Activated effector memory CD4-positive, alpha-beta T cell treated with Interleukin-2 at 50 U/mL for 16 hours (primary cell): Measurements from ENCODE around the gene ARHGAP6.

Source experiments
- DNase-seq: peaks from one replicate; pipeline ENCODE4 v3.0.0-alpha.2; 2020

The ARHGAP6 gene

GRCh38 chrX:11342673-11343072 lies 323.0 kb downstream of the ARHGAP6 start:
- no peak for DNase-seq

DNA sequence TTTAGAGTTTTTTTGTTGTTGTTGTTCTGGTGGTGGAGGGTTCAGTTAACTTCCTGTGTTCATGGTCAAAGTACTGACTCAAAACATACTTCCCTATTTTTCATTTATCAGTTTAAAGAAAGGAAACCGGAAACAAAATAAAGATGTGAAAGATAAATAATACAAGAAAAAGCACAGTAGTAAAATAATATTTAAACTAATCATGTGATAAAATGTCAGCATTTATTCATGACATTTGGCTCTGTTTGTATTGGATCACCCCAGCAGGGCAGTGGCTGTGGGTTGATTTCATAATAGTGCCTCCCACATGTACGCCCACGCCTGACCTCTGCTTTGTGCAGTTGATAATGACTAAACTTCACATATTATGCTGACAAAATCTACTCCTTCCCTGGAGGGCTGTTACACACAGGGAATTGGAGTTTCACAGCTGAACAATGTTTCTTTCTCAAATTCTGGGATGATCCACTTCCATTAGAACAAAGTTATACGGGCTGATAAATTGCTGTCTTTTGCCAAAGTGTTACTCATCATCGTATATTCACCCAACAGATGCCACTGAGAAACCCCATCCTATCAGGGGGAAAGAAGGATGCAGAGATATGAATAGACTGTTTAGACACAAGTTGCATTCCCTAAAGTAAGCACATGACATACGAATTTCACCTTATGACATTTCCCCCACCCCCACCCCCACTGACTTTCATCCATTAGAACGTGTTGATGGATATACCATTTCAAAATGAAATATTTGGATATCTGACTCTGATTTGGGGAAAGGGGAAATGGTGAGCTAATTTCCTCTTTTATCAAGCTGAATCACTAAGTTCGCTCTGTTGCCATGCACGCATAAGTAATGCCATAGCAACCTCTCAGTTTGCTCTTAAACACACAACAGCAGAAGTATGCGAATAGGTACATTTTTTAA lies 324.2 kb downstream of the ARHGAP6 start:
- DNase-seq: no peak

DNA sequence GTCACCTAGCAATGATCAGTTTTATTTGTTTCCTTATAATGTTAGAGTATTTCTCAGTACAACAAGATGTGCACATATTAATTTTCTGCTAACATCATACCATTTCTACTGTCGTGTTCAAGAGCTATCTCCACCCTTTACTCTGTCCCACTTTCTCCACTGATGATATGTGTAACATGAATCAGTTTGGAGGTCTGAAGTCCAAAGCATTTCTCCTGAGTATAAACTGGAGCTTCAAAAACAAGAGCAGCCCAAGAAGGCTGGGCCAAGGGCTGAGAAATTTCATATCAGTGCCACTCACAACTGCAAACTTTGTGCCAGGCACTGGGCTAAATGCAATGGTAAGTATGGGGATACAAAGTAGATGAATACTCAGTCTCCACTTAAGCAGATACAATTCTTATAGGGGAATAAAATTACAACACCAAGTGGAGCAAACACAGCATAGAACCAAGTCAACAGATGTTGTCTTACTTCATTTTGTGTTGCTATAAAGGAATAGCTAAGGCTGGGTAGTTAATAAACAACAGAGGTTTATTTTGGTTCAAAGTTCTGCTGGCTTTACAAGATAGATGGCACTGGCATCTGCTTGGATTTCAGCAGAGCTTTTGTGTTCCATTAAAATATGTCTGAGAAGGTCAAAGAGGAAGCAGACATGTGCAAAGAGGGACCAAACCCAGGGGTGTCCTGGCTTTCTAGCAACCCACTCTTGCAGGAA lies 328.3 kb downstream of the ARHGAP6 start:
- no peak for DNase-seq

DNA sequence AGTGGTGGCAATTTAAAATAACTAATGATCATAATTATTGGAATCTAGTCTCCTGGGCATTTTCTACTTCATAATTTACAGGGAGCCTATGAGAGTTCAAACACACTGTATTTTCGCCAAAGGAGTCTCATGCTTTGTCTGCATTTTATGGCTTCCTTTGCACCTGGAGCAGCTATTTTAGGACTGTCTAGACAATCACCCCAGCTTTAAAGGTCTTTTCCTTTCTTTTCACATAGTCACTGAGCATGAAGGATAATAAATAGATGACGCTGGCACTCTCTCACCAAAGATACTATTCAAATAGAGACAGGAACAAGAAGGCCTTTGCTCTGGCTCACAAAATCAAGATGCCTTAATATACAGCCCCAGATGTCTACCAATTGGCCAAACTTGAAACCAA lies 329.5 kb downstream of the ARHGAP6 start:
- DNase-seq: no peak

GRCh38 chrX:11334165-11334564 lies 331.6 kb downstream of the ARHGAP6 start:
- no peak for DNase-seq

GRCh38 chrX:11331788-11332187 lies 333.9 kb downstream of the ARHGAP6 start:
- no peak for DNase-seq

DNA sequence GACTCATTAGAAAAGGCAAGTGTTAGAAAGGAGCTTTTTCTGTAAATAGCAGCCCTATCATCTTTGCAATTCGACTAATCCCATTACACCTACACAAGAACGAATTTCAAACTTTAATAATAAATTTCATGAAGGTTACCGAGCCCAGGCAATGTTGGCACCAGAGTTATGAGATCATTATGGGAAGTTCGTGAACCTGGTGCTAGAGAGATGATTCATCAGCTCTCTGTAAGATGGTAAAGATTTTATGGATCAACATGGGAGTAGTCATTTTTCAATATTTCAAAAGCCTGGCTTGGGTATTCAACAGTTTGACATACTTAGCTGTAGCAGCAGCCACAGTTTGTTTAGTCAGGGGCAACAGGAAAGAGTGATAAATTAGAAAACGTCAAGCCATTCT lies 336.7 kb downstream of the ARHGAP6 start:
- no peak for DNase-seq

- DNase-seq: no peak
Measured at GRCh38 chrX:11328134-11328533, 337.6 kb downstream of the ARHGAP6 start.

GRCh38 chrX:11321986-11322385 lies 343.7 kb downstream of the ARHGAP6 start:
- no peak for DNase-seq

DNA sequence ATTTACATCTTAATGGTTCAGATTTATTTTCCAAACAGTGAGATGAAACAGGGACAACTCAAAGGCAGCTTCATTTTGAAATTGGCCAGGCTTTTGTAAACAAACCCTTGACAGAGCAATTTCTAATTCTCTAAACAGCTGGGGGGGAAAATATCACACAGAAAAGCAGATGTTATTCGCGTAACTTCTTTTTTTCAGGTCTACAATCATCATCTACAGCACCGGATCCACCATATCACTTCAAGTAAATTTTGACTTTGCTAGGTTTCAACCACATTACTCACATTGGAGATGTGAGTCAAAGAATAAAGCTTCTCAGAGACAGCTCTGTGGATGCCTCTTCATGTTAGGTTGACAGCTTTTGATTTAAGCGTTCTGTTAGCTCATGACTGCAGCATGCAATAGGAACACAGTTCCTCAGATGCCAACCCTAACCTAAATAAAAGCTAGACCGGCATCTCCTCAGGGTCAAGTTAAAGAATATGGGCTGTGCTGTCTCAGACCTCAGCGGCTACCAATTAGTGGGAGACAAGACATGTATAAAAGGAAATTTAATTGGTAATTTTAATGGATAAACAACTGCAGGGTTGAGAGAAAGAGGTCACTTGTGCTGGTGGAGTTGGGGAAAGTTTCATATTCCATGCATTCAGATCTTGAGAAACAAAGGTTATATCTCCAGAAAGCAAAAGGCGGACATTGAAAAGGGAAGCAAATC lies 345.8 kb downstream of the ARHGAP6 start:
- DNase-seq: no peak

DNA sequence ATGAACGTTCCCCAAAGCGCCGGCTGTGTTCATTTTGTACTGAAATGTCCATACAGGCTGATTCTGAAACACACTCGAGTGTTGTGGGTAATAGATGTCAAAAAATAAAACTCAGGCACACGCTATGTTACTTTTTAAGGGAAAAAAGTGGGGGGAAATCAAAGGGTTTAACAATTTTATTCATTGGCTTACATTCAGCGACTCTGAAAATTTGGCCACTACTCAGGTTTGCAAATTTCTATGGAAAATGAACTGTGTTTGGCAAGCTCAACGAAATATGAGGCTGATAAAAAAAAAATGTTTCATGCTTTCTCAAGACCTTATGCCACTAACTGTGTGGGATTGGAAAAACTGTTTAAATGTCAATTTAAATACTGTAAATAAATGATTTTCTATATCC lies 354.0 kb downstream of the ARHGAP6 start:
- DNase-seq: no peak

DNA sequence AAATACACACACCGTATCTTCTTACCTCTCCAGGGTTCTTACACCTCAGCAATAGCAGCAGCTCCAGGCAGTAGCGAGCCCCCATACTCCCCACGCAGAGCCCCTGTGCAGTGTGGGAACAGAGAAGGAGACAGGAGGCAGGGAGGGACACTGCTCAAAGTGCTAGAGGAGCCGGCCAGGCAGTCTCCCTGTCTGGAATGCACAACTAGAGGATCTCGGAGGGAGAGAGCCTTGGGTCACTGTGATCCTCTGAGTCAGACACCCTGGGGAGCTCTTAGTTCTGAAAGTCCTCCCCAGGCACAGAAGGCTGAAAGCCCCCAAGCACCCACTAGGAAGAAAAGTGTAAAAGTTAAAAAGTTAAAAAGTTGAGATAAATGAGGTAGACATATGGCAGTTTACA lies 356.5 kb downstream of the ARHGAP6 start:
- no peak for DNase-seq

DNA sequence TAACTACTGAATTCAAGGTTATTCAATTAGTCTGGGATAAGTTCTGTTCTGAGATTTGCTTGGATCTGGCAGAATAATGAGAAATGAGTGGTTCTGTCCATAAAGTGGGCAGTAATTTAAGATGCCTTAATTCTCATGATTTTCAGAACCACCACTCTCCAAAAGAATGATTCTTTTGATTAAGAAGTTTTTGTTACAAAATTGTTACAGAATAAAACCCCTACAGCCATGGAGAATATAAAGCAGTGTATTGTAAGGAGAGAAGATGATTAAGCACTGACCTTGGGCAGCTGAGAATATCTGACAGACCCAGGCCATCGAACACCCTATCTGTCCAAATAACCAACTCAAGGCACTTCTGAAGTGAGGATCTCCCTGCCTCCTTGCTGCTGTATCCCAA lies 360.1 kb downstream of the ARHGAP6 start:
- no peak for DNase-seq

DNA sequence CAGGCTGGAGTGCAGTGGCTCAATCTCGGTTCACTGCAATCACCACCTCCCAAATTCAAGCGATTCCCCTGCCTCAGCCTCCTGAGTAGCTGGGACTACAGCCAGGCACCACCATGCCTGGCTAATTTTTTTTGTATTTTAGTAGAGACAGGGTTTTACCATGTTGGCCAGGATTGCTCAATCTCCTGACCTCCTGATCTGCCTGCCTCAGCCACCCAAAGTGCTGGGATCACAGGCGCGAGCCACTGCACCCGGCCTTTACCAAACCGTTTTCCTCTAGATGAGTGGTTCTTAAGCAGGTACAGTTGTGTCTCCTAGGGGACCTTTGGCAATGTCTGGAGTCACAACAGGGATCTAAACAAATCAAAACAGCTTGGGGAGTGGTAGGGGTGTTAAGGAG lies 360.9 kb downstream of the ARHGAP6 start:
- no peak for DNase-seq

- DNase-seq: no peak
Measured at GRCh38 chrX:11298600-11298999, 367.1 kb downstream of the ARHGAP6 start.

- DNase-seq: no peak
Measured at GRCh38 chrX:11296051-11296450, 369.7 kb downstream of the ARHGAP6 start.

GRCh38 chrX:11293113-11293512 lies 372.6 kb downstream of the ARHGAP6 start, which contains the start of gene AMELX:
TSS of gene AMELX (plus strand) at chrX:11293413. CDS start at chrX:11294789, 1,376 bp downstream.
- no peak for DNase-seq

- DNase-seq: no peak
Measured at GRCh38 chrX:11290416-11291102, 375.2 kb downstream of the ARHGAP6 start.

DNA sequence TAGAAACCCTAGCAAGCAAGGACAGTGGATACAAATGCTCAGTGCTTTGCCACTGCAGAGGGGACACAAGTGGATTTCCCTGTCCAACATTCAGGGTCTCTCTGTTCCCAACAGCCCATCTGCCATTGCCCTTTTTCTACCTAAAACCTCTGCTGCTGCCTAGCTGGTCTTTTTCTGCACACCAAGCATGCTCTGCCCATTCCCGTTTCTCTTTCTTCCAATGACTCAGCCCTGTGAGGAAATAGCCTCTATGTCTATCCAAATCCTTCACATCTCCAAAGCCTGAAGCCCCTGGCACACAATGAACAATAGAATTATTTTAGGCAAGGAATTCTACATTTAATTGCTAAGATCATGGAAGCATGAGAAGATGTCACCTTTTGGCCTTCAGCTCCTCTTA lies 378.2 kb downstream of the ARHGAP6 start:
- no peak for DNase-seq

DNA sequence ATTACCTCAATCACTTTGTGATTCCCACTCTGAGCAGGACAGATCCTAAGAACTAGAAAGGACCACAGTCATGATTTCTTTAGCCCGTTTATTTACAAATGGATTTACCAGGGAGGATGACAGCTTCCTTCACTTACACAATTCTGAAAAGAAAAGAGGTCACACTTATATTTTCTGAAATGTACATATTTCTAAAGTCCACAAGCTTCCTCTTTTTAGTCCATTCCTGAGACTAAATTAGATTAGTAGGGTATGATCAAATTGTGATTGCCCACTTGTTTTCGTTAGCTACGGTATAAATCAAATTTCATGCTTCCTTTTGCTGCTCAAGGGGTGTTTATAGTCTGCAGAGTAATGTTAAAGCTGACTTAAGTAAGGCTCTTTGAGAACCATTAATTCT lies 380.1 kb downstream of the ARHGAP6 start:
- no peak for DNase-seq

DNA sequence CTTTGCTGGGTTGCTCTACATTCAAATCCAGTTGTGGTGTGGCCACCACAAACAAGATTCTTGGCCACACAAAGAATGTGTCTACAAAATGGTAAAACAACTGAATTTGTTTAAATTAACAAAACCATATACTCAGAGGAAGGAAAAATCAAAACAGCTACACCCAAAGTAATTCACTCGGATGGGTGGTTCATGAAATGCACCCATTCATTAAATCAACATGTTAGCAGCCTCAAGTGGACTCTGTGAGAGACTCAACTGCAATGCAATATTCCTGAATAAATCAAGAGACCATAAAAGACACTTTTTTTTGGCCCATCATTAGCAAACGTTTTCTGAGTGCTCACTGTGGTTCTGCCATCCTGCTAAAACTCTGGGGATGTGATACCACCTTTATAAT lies 383.7 kb downstream of the ARHGAP6 start:
- no peak for DNase-seq

GRCh38 chrX:11273544-11273943 lies 392.2 kb downstream of the ARHGAP6 start:
- DNase-seq: no peak

- no peak for DNase-seq
Measured at GRCh38 chrX:11272863-11273262, 392.9 kb downstream of the ARHGAP6 start.
